Stomach (tissue), 9 donors: Measurements from ENCODE around the gene SNX17. TPM values are rescaled to one million over a fixed set of nuclear protein-coding genes. Genes with fewer than 3 reads are reported as not detected.
A peak's percentile ranks its signal among the peaks of the same experiment; 100 is the strongest.

ENCODE experiments used
- DNase-seq, 2 donors: peaks; one replicate each; pipeline versions ENCODE4 v3.0.0 to v3.0.0-alpha.2; 2013 to 2019
- H3K27ac ChIP-seq, 5 donors: fragments of 200-600 bp in 4 of 5; sonication (generic) in 4 of 5; one replicate each; pipeline ENCODE4 v1.5.1; 2013 to 2019; ENCODE audit warnings: mild to moderate bottlenecking in 1 of 5, moderate library complexity in 1 of 5
- H3K27me3 ChIP-seq, 3 donors: fragments of 200-600 bp; sonication (generic); one replicate each; pipeline ENCODE4 v1.5.1; 2017 to 2019; ENCODE audit warnings: mixed run types in 1 of 3
- H3K36me3 ChIP-seq, 4 donors: fragments of 200-600 bp; sonication (generic); 1 replicate in 3 of 4; 2 replicates in 1 of 4; pipeline ENCODE4 v1.5.1; 2016 to 2019
- H3K4me1 ChIP-seq, 4 donors: fragments of 200-600 bp; sonication (generic); one replicate each; pipeline ENCODE4 v1.5.1; 2016 to 2019
- H3K4me3 ChIP-seq, 4 donors: fragments of 200-600 bp; sonication (generic) in 3 of 4; one replicate each; pipeline ENCODE4 v1.5.1; 2016 to 2019; ENCODE audit warnings: mild to moderate bottlenecking in 1 of 4
- H3K9me3 ChIP-seq, 4 donors: fragments of 200-600 bp; sonication (generic); one replicate each; pipeline ENCODE4 v1.5.1; 2016 to 2019
- EP300 ChIP-seq: sonication (generic); formaldehyde crosslinking; IDR thresholded peaks from one replicate; pipeline ENCODE4 v1.6.1; 2017; ENCODE audit warnings: antibody characterized with exemption
- POLR2A ChIP-seq, 4 donors: fragments of 450-650 bp; IDR thresholded peaks; one replicate each; pipeline ENCODE4 v1.6.1; 2016; ENCODE audit warnings: antibody characterized with exemption in 4 of 4, control low read depth in 2 of 4, mild to moderate bottlenecking in 1 of 4, moderate library complexity in 1 of 4
- POLR2AphosphoS5 ChIP-seq, 3 donors: sonication (generic); formaldehyde crosslinking; IDR thresholded peaks; one replicate each; pipeline ENCODE4 v1.6.1; 2016; ENCODE audit warnings: antibody characterized with exemption in 3 of 3
- WGBS, 5 donors: extraction: QIAGEN DNeasy Blood & Tissue Kit in 3 of 5; methylation state at CpG; one replicate each; pipeline versions ENCODE4 v1.1.5 to v1.1.7; 2013 to 2018; 5-methylcytosine and 5-hydroxymethylcytosine counted together
- intact Hi-C: fragments of 100-400 bp; cut with DNase I; formaldehyde crosslinking; loops from one replicate; pipeline ENCODE4 v1.15.1; 2023; ENCODE audit warnings: low total_unique reads
- polyA plus RNA-seq, 3 donors: library from polyadenylated mRNA; stranded (reverse); fragments of 200-250 nt; gene quantifications; one replicate each; pipeline ENCODE4 v1.2.3, GENCODE V29; 2013
- total RNA-seq, 5 donors: library from RNA; depleted of rRNA; stranded (reverse); fragments of >200 nt; gene quantifications; one replicate each; pipeline versions ENCODE4 v1.1.0 to v1.2.3, GENCODE V29; 2014 to 2016
- TF ChIP-seq, protein P1 (sequence below), 7 experiments: fragments of 450-650 bp in 4 of 7; fragments of 200-600 bp in 3 of 7; sonication (generic) in 3 of 7; IDR thresholded peaks; one replicate each; pipeline ENCODE4 v1.5.1; 2016 to 2019; ENCODE audit warnings: antibody characterized with exemption in 7 of 7, control low read depth in 2 of 7, mild to moderate bottlenecking in 1 of 7
- donor health status: healthy with polysubstance abuse.
- donor health status: Bipolar disorder and iron deficiency.
- donor health status: healthy.

The SNX17 gene
- total and polyA plus RNA-seq, 8 donors: 28.6 to 70.4 (median 68.0) TPM

DNA sequence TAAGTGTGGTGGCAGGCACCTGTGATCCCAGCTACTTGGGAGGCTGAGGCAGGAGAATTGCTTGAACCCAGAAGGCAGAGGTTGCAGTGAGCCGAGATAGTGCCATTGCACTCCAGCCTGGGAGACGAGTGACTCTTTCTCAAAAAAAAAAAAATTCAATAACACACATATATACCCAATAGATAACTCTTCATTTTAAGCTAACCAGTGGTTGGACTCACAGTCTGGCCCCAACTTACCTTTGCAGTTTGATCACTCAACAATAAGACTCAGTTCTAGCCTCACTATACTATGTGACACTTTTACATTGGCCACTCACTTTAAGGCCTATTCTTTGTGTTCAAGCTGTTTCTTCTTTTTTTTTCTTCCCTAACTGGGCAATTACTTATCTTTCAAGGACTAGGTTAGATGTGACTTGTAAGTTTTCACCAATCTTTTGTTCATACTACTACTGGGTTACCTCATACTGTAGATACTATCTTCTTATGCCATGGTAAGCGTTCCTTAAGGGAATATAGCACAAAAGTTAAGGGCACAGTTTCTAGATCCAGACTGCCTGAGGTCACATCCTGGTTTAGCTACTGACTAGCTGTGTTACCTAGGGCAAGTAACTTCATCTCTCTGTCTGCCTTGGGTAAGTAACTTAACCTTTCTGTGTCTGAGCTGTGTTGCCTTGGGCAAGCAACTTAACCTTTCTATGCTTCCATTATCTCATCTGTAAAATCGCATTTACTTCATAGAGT is 7.6 kb upstream of the SNX17 start:
- intact Hi-C loops: no loop called here
- 86 to 95% (median 91%) methylated on average over 4 of the region's 4 CpGs for WGBS, 5 donors
- TF ChIP-seq POLR2A (IDR thresholded peaks at IDR 0.05) (no peak), POLR2AphosphoS5 (IDR thresholded peaks at IDR 0.05) (no peak), EP300 (no peak)
- TF ChIP-seq, protein P1, sequence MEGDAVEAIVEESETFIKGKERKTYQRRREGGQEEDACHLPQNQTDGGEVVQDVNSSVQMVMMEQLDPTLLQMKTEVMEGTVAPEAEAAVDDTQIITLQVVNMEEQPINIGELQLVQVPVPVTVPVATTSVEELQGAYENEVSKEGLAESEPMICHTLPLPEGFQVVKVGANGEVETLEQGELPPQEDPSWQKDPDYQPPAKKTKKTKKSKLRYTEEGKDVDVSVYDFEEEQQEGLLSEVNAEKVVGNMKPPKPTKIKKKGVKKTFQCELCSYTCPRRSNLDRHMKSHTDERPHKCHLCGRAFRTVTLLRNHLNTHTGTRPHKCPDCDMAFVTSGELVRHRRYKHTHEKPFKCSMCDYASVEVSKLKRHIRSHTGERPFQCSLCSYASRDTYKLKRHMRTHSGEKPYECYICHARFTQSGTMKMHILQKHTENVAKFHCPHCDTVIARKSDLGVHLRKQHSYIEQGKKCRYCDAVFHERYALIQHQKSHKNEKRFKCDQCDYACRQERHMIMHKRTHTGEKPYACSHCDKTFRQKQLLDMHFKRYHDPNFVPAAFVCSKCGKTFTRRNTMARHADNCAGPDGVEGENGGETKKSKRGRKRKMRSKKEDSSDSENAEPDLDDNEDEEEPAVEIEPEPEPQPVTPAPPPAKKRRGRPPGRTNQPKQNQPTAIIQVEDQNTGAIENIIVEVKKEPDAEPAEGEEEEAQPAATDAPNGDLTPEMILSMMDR (IDR thresholded peaks at IDR 0.05): no peak

DNA sequence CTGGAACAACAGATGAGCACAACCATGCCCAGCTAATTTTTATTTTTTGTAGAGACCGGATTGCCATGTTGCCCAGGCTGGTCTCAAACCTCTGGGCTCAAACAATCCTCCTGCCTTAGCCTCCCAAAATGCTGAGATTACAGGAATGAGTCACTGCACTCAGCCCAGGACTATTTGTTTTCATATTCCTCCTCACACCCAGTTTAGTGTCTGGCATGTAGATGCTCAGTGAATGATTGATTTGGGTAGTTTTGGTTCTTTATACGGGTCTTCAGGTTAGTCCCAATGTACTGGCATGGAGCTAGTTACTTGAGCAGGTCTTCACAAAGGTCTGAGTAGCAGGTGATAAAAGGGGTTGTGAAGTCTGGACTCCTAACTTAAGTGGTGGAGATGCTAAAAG is 6.5 kb upstream of the SNX17 start:
- Histone ChIP-seq H3K36me3 (peaks cover 37 to 59% (median 58%) of the 10 kb centered on the region in 4 donors), H3K27me3 (no peaks in the 10 kb centered on the region), H3K4me3 (no peak overlapping the region), H3K9me3 (no peaks in the 10 kb centered on the region), H3K4me1 (peaks cover 5 to 11% (median 7%) of the 10 kb centered on the region in 4 donors), H3K27ac (no peak overlapping the region)
- DNase-seq: no peak
- intact Hi-C loops: no loop called here
- TF ChIP-seq, protein P1 (IDR thresholded peaks at IDR 0.05): no peak
- TF ChIP-seq POLR2A (IDR thresholded peaks at IDR 0.05) (no peak), POLR2AphosphoS5 (IDR thresholded peaks at IDR 0.05) (no peak), EP300 (no peak)
- WGBS, 5 donors: 73 to 90% (median 87%) methylated on average over 2 of the region's 2 CpGs

More for the DNA sequence above, 7.6 kb upstream of the SNX17 start:
- no peak for DNase-seq
- H3K9me3 ChIP-seq: no peaks in the 10 kb centered on the region
- no peaks in the 10 kb centered on the region for H3K27me3 ChIP-seq
- peaks cover 0 to 8% (median 7%) of the 10 kb centered on the region in 4 donors for H3K4me1 ChIP-seq
- H3K4me3 ChIP-seq: no peak overlapping the region
- no peak overlapping the region for H3K27ac ChIP-seq
- peaks cover 37 to 49% (median 47%) of the 10 kb centered on the region in 4 donors for H3K36me3 ChIP-seq

DNA sequence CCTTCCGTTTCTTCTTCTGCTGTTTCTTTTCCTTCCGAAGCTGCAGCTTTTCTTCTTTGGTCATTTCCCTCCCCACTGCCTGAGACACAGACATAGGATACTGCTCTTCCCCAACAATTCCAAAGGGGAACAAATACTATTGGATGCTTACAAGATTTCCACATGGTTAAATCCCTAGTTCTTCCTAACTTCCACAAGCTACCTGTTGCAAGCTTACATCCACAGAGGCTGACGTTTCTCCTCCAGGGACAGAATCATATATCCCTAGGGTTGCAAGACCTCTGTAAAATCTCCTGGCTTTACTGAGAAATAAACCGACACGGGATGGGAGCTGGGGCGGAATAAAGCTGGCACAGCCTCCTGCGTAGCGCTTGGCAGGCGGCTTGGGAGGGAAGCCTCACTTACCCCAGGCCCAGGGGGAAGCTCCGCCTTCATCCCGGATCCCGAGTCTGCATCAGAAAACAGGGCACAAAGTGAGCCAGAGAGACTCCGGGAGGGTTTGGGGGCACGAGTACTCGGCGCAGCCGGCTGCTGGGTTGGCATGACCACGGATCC is 868 bp upstream of the SNX17 start:
- WGBS, 5 donors: 1 to 2% (median 2%) methylated on average over 12 to 18 of the region's 18 CpGs
- intact Hi-C loops: no loop called here
- H3K4me3 ChIP-seq: peak overlapping the region; percentile 91 to 97 (median 94)

More for the DNA sequence above, 868 bp upstream of the SNX17 start:
- Histone ChIP-seq H3K9me3 (no peaks in the 10 kb centered on the region), H3K27ac (peak overlapping the region; percentile 92 to 96 (median 94)), H3K27me3 (no peaks in the 10 kb centered on the region), H3K4me1 (peaks cover 24 to 46% (median 38%) of the 10 kb centered on the region in 4 donors), H3K36me3 (peaks cover 47 to 68% (median 66%) of the 10 kb centered on the region in 4 donors)
- peak in 1 of 2 donors; percentile 59 for DNase-seq
- TF ChIP-seq, protein P1 (IDR thresholded peaks at IDR 0.05): peak in 1 of 7 experiments; percentile 7
- no peak for TF ChIP-seq POLR2A (IDR thresholded peaks at IDR 0.05)
